Fibroblast of mammary gland (primary cell): Measurements from ENCODE around the gene TBC1D2B.
A peak's percentile ranks its signal among the peaks of the same experiment; 100 is the strongest.

ENCODE experiments used
- DNase-seq: peaks from one replicate; pipeline ENCODE4 v3.0.0-alpha.2; 2010; ENCODE audit warnings: low read depth
- H3K4me3 ChIP-seq: 2 replicates; pipeline ENCODE4 v1.5.1; 2011; ENCODE audit warnings: low read depth, mild to moderate bottlenecking, low read length, moderate library complexity; ENCODE audit not compliant: control insufficient read depth
- CTCF ChIP-seq: conservative IDR thresholded peaks from 2 replicates; pipeline ENCODE4 v1.5.1; 2011; ENCODE audit warnings: low read depth, low read length, inconsistent platforms; ENCODE audit not compliant: control insufficient read depth, insufficient read depth

TBC1D2B gene

GRCh38 chr15:78065973-78066946, 11.3 kb downstream of the TBC1D2B start:
- TF ChIP-seq CTCF = no peak
- DNase-seq = no peak

GRCh38 chr15:78065284-78065872, 12.1 kb downstream of the TBC1D2B start:
- TF ChIP-seq CTCF = no peak
- peak; percentile 99 for DNase-seq
- H3K4me3 ChIP-seq = no peak overlapping the region

More at GRCh38 chr15:78065973-78066946, 11.3 kb downstream of the TBC1D2B start:
- H3K4me3 ChIP-seq = no peak overlapping the region

DNA sequence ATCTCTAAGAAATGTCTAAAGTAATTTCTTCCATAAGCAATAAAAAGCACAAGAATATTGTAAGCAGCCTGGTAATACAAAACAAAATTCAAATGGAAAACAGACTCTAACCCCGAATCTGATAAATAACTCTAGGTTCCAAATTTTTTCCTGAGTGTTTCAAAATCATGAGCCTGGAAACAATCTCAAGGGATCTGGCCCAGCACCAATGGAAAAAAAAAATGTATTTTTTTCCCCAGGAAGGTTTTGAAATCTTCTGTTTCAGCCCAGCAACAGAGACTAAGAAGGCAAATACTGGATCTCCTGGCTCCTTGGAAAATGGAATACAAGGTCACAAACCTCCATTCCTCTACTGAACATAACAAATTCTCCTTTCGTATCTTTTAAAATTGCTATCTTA, 13.0 kb downstream of the TBC1D2B start:
- no peak for TF ChIP-seq CTCF
- DNase-seq = peak; percentile 80
- H3K4me3 ChIP-seq = no peak overlapping the region

GRCh38 chr15:78063970-78064385, 13.5 kb downstream of the TBC1D2B start:
- no peak for TF ChIP-seq CTCF
- DNase-seq = peak; percentile 90

DNA sequence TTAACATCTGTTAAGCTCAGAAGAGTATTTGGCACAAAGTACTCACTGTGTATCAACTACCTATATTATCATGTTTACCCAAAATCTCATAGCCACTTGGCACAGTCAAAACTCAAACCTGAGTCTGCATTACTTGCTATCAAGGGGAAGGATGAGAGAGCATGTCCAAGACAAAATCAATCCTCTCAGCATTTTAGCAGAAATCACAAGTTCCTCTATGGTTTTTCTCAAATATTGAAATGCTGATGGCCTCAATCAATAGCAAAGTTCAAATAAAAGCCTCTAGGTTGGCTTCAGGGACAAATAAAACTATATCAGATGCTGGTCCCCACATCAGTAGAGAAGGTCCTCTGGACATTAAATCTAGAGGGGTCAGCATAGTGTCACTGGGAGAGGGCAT, 14.3 kb downstream of the TBC1D2B start:
- DNase-seq = no peak
- TF ChIP-seq CTCF = no peak
- H3K4me3 ChIP-seq = no peak overlapping the region

More at GRCh38 chr15:78063970-78064385, 13.5 kb downstream of the TBC1D2B start:
- no peak overlapping the region for H3K4me3 ChIP-seq

- DNase-seq = peak; percentile 62
- no peak for TF ChIP-seq CTCF
- peak overlapping the region; percentile 8 for H3K4me3 ChIP-seq
These were observed 15.5 kb downstream of the TBC1D2B start for GRCh38 chr15:78061963-78062427.
